ENCODE measurements around the gene CORO2B. TPM values are rescaled to one million over a fixed set of nuclear protein-coding genes. Genes with fewer than 3 reads are reported as not detected.
"Not testable (repeated sequence)": the region's sequence is repeated elsewhere in the genome, so short reads cannot be mapped to it uniquely, and the experiment has no call there.

The CORO2B gene
- total RNA-seq, 4 donors from 2014 or later: 0.19 to 2.3 (median 0.22) TPM; not detected in 1

- Histone ChIP-seq H3K36me3 (no peaks in the 10 kb centered on the region), H3K27ac (no peak overlapping the region), H3K27me3 (peaks cover 0 to 6% (median 0%) of the 10 kb centered on the region in 4 donors), H3K4me1 (no peaks in the 10 kb centered on the region), H3K4me3 (no peak overlapping the region), H3K9me3 (no peaks in the 10 kb centered on the region)
- TF ChIP-seq CTCF (IDR thresholded peaks at IDR 0.05) (no peak), POLR2A (IDR thresholded peaks at IDR 0.05) (no peak)
- DNase-seq: no peak
- intact Hi-C loops (cut with DNase I): no loop called here
Measured at GRCh38 chr15:68751622-68752021, 172.8 kb downstream of the CORO2B start.

GRCh38 chr15:68755731-68756130 is 176.9 kb downstream of the CORO2B start:
- Histone ChIP-seq H3K27ac (no peak overlapping the region), H3K36me3 (no peaks in the 10 kb centered on the region), H3K4me1 (no peaks in the 10 kb centered on the region), H3K27me3 (peaks cover 0 to 10% (median 0%) of the 10 kb centered on the region in 4 donors), H3K4me3 (no peak overlapping the region), H3K9me3 (no peaks in the 10 kb centered on the region)
- TF ChIP-seq CTCF (IDR thresholded peaks at IDR 0.05) (no peak), POLR2A (IDR thresholded peaks at IDR 0.05) (no peak)
- 52 to 70% methylated on average over 2 of the region's 2 CpGs for WGBS, 2 donors
- no peak for DNase-seq
- intact Hi-C loops (cut with DNase I): no loop called here

- DNase-seq; H3K4me3 ChIP-seq; H3K9me3 ChIP-seq; H3K27ac ChIP-seq; H3K4me1 ChIP-seq; H3K27me3 ChIP-seq; intact Hi-C loops (cut with DNase I); H3K36me3 ChIP-seq: not testable (repeated sequence)
- 93 to 95% methylated on average over 1 of the region's 1 CpG for WGBS, 2 donors
Measured at GRCh38 chr15:68759982-68760579, 181.3 kb downstream of the CORO2B start.

GRCh38 chr15:68763063-68763462 is 184.3 kb downstream of the CORO2B start:
- 69 to 78% methylated on average over 4 of the region's 4 CpGs for whole genome bisulfite sequencing, 2 donors
- intact Hi-C loops (cut with DNase I): no loop called here

GRCh38 chr15:68764090-68764489 is 185.3 kb downstream of the CORO2B start:
- Histone ChIP-seq H3K27ac (no peak overlapping the region), H3K36me3 (no peaks in the 10 kb centered on the region), H3K9me3 (no peaks in the 10 kb centered on the region), H3K27me3 (no peaks in the 10 kb centered on the region), H3K4me1 (peaks cover 0 to 4% (median 0%) of the 10 kb centered on the region in 3 donors), H3K4me3 (no peak overlapping the region)
- DNase-seq: no peak
- intact Hi-C loops (cut with DNase I): no loop called here
- TF ChIP-seq POLR2A (IDR thresholded peaks at IDR 0.05): no peak
- no peak for TF ChIP-seq CTCF (IDR thresholded peaks at IDR 0.05)
- WGBS, 2 donors: 19 to 22% methylated on average over 1 of the region's 1 CpG

More at GRCh38 chr15:68763063-68763462, 184.3 kb downstream of the CORO2B start:
- no peaks in the 10 kb centered on the region for H3K9me3 ChIP-seq
- peaks cover 0 to under 1% (median 0%) of the 10 kb centered on the region in 3 donors for H3K4me1 ChIP-seq
- H3K36me3 ChIP-seq: no peaks in the 10 kb centered on the region
- TF ChIP-seq POLR2A (IDR thresholded peaks at IDR 0.05) (no peak), CTCF (IDR thresholded peaks at IDR 0.05) (no peak)
- no peak overlapping the region for H3K27ac ChIP-seq
- no peak for DNase-seq
- no peak overlapping the region for H3K4me3 ChIP-seq
- H3K27me3 ChIP-seq: peaks cover 0 to 4% (median 0%) of the 10 kb centered on the region in 4 donors
